ENCODE data around the gene HIPK2.

Gene HIPK2

GRCh38 chr7:139568813-139569490 lies 208.8 kb downstream of the HIPK2 start:
- H3K4me3 ChIP-seq (ENCODE audit: low read depth, low read length) = no peak overlapping the region
- no peak for TF ChIP-seq MYC (IDR thresholded peaks at IDR 0.05; ENCODE audit: low read depth, low read length)
- DNase-seq (ENCODE audit: low read depth) = no peak

GRCh38 chr7:139568346-139568675 lies 209.5 kb downstream of the HIPK2 start:
- TF ChIP-seq MAX (IDR thresholded peaks at IDR 0.05; ENCODE audit: low read depth, low read length) (no peak), MYC (IDR thresholded peaks at IDR 0.05; ENCODE audit: low read depth, low read length) (no peak), CTCF (IDR thresholded peaks at IDR 0.05; ENCODE audit: low read depth, low read length) (no peak), POLR2A (IDR thresholded peaks at IDR 0.05; ENCODE audit: extremely low read depth, insufficient read length) (no peak)
- no peak overlapping the region for H3K4me3 ChIP-seq (ENCODE audit: low read depth, low read length)
- DNase-seq (ENCODE audit: low read depth) = no peak

- DNase-seq (ENCODE audit: low read depth) = no peak
- TF ChIP-seq POLR2A (IDR thresholded peaks at IDR 0.05; ENCODE audit: extremely low read depth, insufficient read length) (no peak), CTCF (IDR thresholded peaks at IDR 0.05; ENCODE audit: low read depth, low read length) (no peak), MAX (IDR thresholded peaks at IDR 0.05; ENCODE audit: low read depth, low read length) (no peak), MYC (IDR thresholded peaks at IDR 0.05; ENCODE audit: low read depth, low read length) (no peak)
- H3K4me3 ChIP-seq (ENCODE audit: low read depth, low read length) = no peak overlapping the region
These were observed 210.0 kb downstream of the HIPK2 start for GRCh38 chr7:139567647-139568345.

- TF ChIP-seq MYC (IDR thresholded peaks at IDR 0.05; ENCODE audit: low read depth, low read length) = no peak
- TF ChIP-seq POLR2A (IDR thresholded peaks at IDR 0.05; ENCODE audit: extremely low read depth, insufficient read length) = no peak
- TF ChIP-seq MAX (IDR thresholded peaks at IDR 0.05; ENCODE audit: low read depth, low read length) = no peak
- no peak for TF ChIP-seq CTCF (IDR thresholded peaks at IDR 0.05; ENCODE audit: low read depth, low read length)
- no peak overlapping the region for H3K4me3 ChIP-seq (ENCODE audit: low read depth, low read length)
- DNase-seq (ENCODE audit: low read depth) = no peak
These were observed 210.8 kb downstream of the HIPK2 start for GRCh38 chr7:139566736-139567646.

- DNase-seq (ENCODE audit: low read depth) = no peak
- H3K4me3 ChIP-seq (ENCODE audit: low read depth, low read length) = no peak overlapping the region
- no peak for TF ChIP-seq MAX (IDR thresholded peaks at IDR 0.05; ENCODE audit: low read depth, low read length)
- TF ChIP-seq CTCF (IDR thresholded peaks at IDR 0.05; ENCODE audit: low read depth, low read length) = no peak
- TF ChIP-seq POLR2A (IDR thresholded peaks at IDR 0.05; ENCODE audit: extremely low read depth, insufficient read length) = no peak
- no peak for TF ChIP-seq MYC (IDR thresholded peaks at IDR 0.05; ENCODE audit: low read depth, low read length)
These were observed 211.7 kb downstream of the HIPK2 start for GRCh38 chr7:139566075-139566474.

- H3K4me3 ChIP-seq (ENCODE audit: low read depth, low read length) = no peak overlapping the region
- DNase-seq (ENCODE audit: low read depth) = no peak
- TF ChIP-seq MYC (IDR thresholded peaks at IDR 0.05; ENCODE audit: low read depth, low read length) = no peak
- TF ChIP-seq POLR2A (IDR thresholded peaks at IDR 0.05; ENCODE audit: extremely low read depth, insufficient read length) = no peak
- TF ChIP-seq CTCF (IDR thresholded peaks at IDR 0.05; ENCODE audit: low read depth, low read length) = no peak
- TF ChIP-seq MAX (IDR thresholded peaks at IDR 0.05; ENCODE audit: low read depth, low read length) = no peak
These were observed 213.9 kb downstream of the HIPK2 start for GRCh38 chr7:139563856-139564255.

Data from NB4 (cell line).